Heart left ventricle (tissue), 13 donors: ENCODE data around the gene NT5C2.

Experiments used
- CTCF ChIP-seq, 12 donors: fragments of 200-600 bp; sonication (generic) in 4 of 12; IDR thresholded peaks; one replicate each; pipeline versions ENCODE4 v1.5.0 to v1.8.0; 2018 to 2022; ENCODE audit warnings: antibody characterized with exemption in 12 of 12, mild to moderate bottlenecking in 5 of 12
- POLR2A ChIP-seq, 2 donors: fragments of 450-650 bp; IDR thresholded peaks; one replicate each; pipeline ENCODE4 v1.6.1; 2017; ENCODE audit warnings: antibody characterized with exemption in 2 of 2, mild to moderate bottlenecking in 2 of 2, moderate library complexity in 2 of 2
- donor health status: ischemic (EF 13 %, LVEDD 7.1; RV severe dilation, severe dysfunction).
- donor health status: DM: no; HTN: yes; CAD: no.
- donor health status: DM: no; HTN: no; CAD: no.
- donor health status: ischemic (EF 25% LVEDD 6.9; RV normal size, moderate dysfunction).
- donor health status: ischemic (EF 25% LVEDD 5.7; RV mildly dilated, moderate dysfunction).
- donor health status: ischemic (EF 35%, LVEDD 5.7; RV mildly dilated, moderate dysfunction).
- donor health status: nonischemic (EF 11% LVEDD 7.7; RV severe dilation, severe dysfunction).
- donor health status: DM: yes; HTN: yes; CAD: no.
- donor health status: PGD.
- donor health status: ischemic (EF 29% LVEDD 5.4; RV normal size, mild dysfunction).
- donor health status: nonischemic (EF 23%, LVEDD 6.1; RV moderate dilation, normal function).

GRCh38 chr10:103166523-103166922 lies 26.5 kb downstream of the NT5C2 start:
- TF ChIP-seq CTCF (IDR thresholded peaks at IDR 0.05) (no peak), POLR2A (IDR thresholded peaks at IDR 0.05) (no peak)
